HG03139 (cell line): ENCODE measurements around the gene RIOK1.
A peak's percentile ranks its signal among the peaks of the same experiment; 100 is the strongest.
"Not testable (repeated sequence)": the region's sequence is repeated elsewhere in the genome, so short reads cannot be mapped to it uniquely, and the experiment has no call there.

Experiments
- ATAC-seq: cut with Tn5 transposase; IDR thresholded peaks from one replicate; pipeline ENCODE4 v1.9.1; 2021; ENCODE audit not compliant: unreplicated experiment

RIOK1 gene

GRCh38 chr6:7389451-7390225, at the start of gene RIOK1, which contains the start of gene CAGE1:
TSS of gene RIOK1 (plus strand) at chr6:7389808. CDS start at chr6:7390003, 195 bp downstream.
TSS of gene CAGE1 (minus strand) at chr6:7389742. CDS start at chr6:7387173, 2,569 bp downstream.
- peak; percentile 96 for ATAC-seq

GRCh38 chr6:7341271-7341670, 48.3 kb upstream of the RIOK1 start:
- ATAC-seq: no peak

GRCh38 chr6:7341989-7342742, 47.4 kb upstream of the RIOK1 start:
- ATAC-seq: no peak

GRCh38 chr6:7343546-7344475, 45.8 kb upstream of the RIOK1 start:
- ATAC-seq: no peak

GRCh38 chr6:7344773-7345450, 44.7 kb upstream of the RIOK1 start:
- not testable (repeated sequence) for ATAC-seq

- not testable (repeated sequence) for ATAC-seq
Observed at GRCh38 chr6:7347551-7347997, 42.0 kb upstream of the RIOK1 start.

GRCh38 chr6:7350591-7350990, 39.0 kb upstream of the RIOK1 start:
- ATAC-seq: not testable (repeated sequence)

GRCh38 chr6:7351916-7352315, 37.7 kb upstream of the RIOK1 start:
- not testable (repeated sequence) for ATAC-seq

GRCh38 chr6:7367408-7367807, 22.2 kb upstream of the RIOK1 start:
- no peak for ATAC-seq

GRCh38 chr6:7373739-7374138, 15.9 kb upstream of the RIOK1 start:
- ATAC-seq: no peak

GRCh38 chr6:7377961-7378360, 11.6 kb upstream of the RIOK1 start:
- no peak for ATAC-seq

GRCh38 chr6:7378740-7379139, 10.9 kb upstream of the RIOK1 start:
- ATAC-seq: no peak

GRCh38 chr6:7381092-7381491, 8.5 kb upstream of the RIOK1 start:
- ATAC-seq: no peak

- no peak for ATAC-seq
Observed at GRCh38 chr6:7389162-7389450, 502 bp upstream of the RIOK1 start.

- no peak for ATAC-seq
Observed at GRCh38 chr6:7390226-7390878, 744 bp downstream of the RIOK1 start.

- ATAC-seq: no peak
Observed at GRCh38 chr6:7391151-7391550, 1.5 kb downstream of the RIOK1 start.

- no peak for ATAC-seq
Observed at GRCh38 chr6:7392402-7392801, 2.8 kb downstream of the RIOK1 start.

- no peak for ATAC-seq
Observed at GRCh38 chr6:7401075-7401474, 11.5 kb downstream of the RIOK1 start.

GRCh38 chr6:7402716-7403115, 13.1 kb downstream of the RIOK1 start:
- no peak for ATAC-seq

GRCh38 chr6:7404546-7404945, 14.9 kb downstream of the RIOK1 start:
- no peak for ATAC-seq
